ENCODE measurements around the gene ARL4C.

ARL4C gene

DNA sequence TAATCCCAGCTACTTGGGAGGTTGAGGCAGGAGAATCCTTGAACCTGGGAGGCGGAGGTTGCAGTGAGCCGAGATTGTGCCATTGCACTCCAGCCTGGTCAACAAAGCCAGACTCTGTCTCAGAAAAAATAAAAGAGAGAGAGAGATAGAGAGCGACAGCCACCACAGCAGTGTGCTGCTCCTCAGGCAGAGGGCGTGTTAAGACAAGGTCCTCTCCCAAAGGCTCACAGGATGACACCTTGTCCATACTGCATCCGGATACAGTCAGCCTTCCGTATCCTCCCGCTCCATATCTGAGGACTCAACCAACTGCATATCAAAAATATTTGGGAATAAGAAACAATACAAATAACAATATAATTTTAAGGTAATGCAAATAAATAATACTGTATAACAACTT, 20.1 kb downstream of the ARL4C start:
- no peak overlapping the region for H3K4me2 ChIP-seq (ENCODE audit: low read length)
- H2BK120ac ChIP-seq (ENCODE audit: low read depth, low read length) = no peak overlapping the region
- no peak overlapping the region for H3K27ac ChIP-seq (ENCODE audit: low read depth, low read length)
- no peak overlapping the region for H3K18ac ChIP-seq (ENCODE audit: low read length)
- no peaks in the 10 kb centered on the region for H3K36me3 ChIP-seq (ENCODE audit: control insufficient read depth, insufficient read depth, low read length)
- H2BK15ac ChIP-seq (replicated peaks; ENCODE audit: low read depth) = no peak overlapping the region
- no peaks in the 10 kb centered on the region for H3K79me1 ChIP-seq (ENCODE audit: low read length)
- H3K56ac ChIP-seq (ENCODE audit: low read length) = no peak overlapping the region
- no peak for DNase-seq
- no peaks in the 10 kb centered on the region for H3K27me3 ChIP-seq (ENCODE audit: insufficient read depth, low read length, poor library complexity)
- no peaks in the 10 kb centered on the region for H3K79me2 ChIP-seq (ENCODE audit: control insufficient read depth, insufficient read depth, low read length)
- no peak overlapping the region for H2BK5ac ChIP-seq (ENCODE audit: low read length)
- H3K23ac ChIP-seq (ENCODE audit: low read length) = no peak overlapping the region
- H3K4me3 ChIP-seq (ENCODE audit: low read length) = no peak overlapping the region
- H3K4me1 ChIP-seq (ENCODE audit: control insufficient read depth, low read depth, low read length) = no peaks in the 10 kb centered on the region
- WGBS (ENCODE audit: extremely low coverage, insufficient coverage, low lambda C conversion rate) = no CpG with 5 or more reads among the region's 7 CpGs
- no peak overlapping the region for H3K4ac ChIP-seq (ENCODE audit: low read depth, low read length)
- no peak overlapping the region for H3K9ac ChIP-seq (ENCODE audit: low read length)
- H4K5ac ChIP-seq (ENCODE audit: low read length) = no peak overlapping the region
- no peak overlapping the region for H2AK5ac ChIP-seq (ENCODE audit: low read length)
- H4K8ac ChIP-seq (ENCODE audit: low read depth, low read length) = no peak overlapping the region

DNA sequence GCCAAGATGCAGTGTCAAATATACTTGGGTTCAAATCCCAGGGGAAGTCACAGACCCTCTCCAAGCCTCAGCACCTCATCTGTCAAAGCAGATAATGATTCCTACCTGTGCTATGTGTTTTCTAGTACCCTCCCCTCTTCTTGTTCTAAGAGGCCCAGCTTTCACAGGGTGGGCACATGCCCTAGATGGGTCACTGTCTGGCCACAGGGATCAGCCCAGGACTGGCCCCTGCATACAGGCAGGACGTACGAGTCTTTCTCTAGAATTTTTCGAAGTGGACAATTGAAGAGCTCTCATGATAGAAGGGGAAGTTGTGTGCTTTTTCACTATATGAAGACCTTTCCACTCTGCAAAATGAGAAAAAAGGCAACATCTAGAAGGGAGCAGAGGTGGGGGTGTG, 22.2 kb downstream of the ARL4C start:
- Histone ChIP-seq H2BK15ac (replicated peaks; ENCODE audit: low read depth) (no peak overlapping the region), H3K23ac (ENCODE audit: low read length) (no peak overlapping the region), H3K27ac (ENCODE audit: low read depth, low read length) (no peak overlapping the region), H4K8ac (ENCODE audit: low read depth, low read length) (no peak overlapping the region), H4K5ac (ENCODE audit: low read length) (no peak overlapping the region), H3K18ac (ENCODE audit: low read length) (no peak overlapping the region), H2BK5ac (ENCODE audit: low read length) (no peak overlapping the region), H3K56ac (ENCODE audit: low read length) (no peak overlapping the region), H2BK120ac (ENCODE audit: low read depth, low read length) (no peak overlapping the region), H3K27me3 (ENCODE audit: insufficient read depth, low read length, poor library complexity) (no peaks in the 10 kb centered on the region), H3K79me2 (ENCODE audit: control insufficient read depth, insufficient read depth, low read length) (no peaks in the 10 kb centered on the region), H3K79me1 (ENCODE audit: low read length) (no peaks in the 10 kb centered on the region), H3K4me1 (ENCODE audit: control insufficient read depth, low read depth, low read length) (no peaks in the 10 kb centered on the region), H2AK5ac (ENCODE audit: low read length) (no peak overlapping the region), H3K36me3 (ENCODE audit: control insufficient read depth, insufficient read depth, low read length) (no peaks in the 10 kb centered on the region), H3K4me3 (ENCODE audit: low read length) (no peak overlapping the region), H3K4ac (ENCODE audit: low read depth, low read length) (no peak overlapping the region), H3K9ac (ENCODE audit: low read length) (no peak overlapping the region), H3K4me2 (ENCODE audit: low read length) (no peak overlapping the region)
- DNase-seq = no peak
- no CpG with 5 or more reads among the region's 3 CpGs for WGBS (ENCODE audit: extremely low coverage, insufficient coverage, low lambda C conversion rate)

DNA sequence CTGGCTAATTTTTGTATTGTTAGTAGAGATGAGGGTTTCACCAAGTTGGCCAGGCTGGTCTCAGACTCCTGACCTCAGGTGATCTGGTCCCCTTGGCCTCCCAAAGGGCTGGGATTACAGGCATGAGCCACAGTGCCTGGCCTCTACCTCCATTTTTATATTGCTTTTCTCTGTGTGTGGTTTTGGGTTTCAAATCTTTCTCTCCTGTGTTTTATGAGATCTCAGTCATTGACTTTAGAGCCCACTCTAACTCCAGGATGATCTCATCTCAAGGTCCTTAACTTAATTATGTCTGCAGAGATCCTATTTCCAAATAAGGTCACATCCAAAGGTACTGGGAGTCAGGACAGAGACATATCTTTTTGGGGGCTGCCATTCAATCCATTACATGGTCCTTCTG, 24.7 kb downstream of the ARL4C start:
- Histone ChIP-seq H4K5ac (ENCODE audit: low read length) (no peak overlapping the region), H3K9ac (ENCODE audit: low read length) (no peak overlapping the region), H4K8ac (ENCODE audit: low read depth, low read length) (no peak overlapping the region), H2BK5ac (ENCODE audit: low read length) (no peak overlapping the region), H3K36me3 (ENCODE audit: control insufficient read depth, insufficient read depth, low read length) (no peaks in the 10 kb centered on the region), H3K4me3 (ENCODE audit: low read length) (no peak overlapping the region), H3K18ac (ENCODE audit: low read length) (no peak overlapping the region), H3K27me3 (ENCODE audit: insufficient read depth, low read length, poor library complexity) (no peaks in the 10 kb centered on the region), H3K79me1 (ENCODE audit: low read length) (no peaks in the 10 kb centered on the region), H2AK5ac (ENCODE audit: low read length) (no peak overlapping the region), H3K27ac (ENCODE audit: low read depth, low read length) (no peak overlapping the region), H3K4me1 (ENCODE audit: control insufficient read depth, low read depth, low read length) (no peaks in the 10 kb centered on the region), H2BK15ac (replicated peaks; ENCODE audit: low read depth) (no peak overlapping the region), H3K4ac (ENCODE audit: low read depth, low read length) (no peak overlapping the region), H3K23ac (ENCODE audit: low read length) (no peak overlapping the region), H3K79me2 (ENCODE audit: control insufficient read depth, insufficient read depth, low read length) (no peaks in the 10 kb centered on the region), H2BK120ac (ENCODE audit: low read depth, low read length) (no peak overlapping the region), H3K4me2 (ENCODE audit: low read length) (no peak overlapping the region), H3K56ac (ENCODE audit: low read length) (no peak overlapping the region)
- DNase-seq = no peak

DNA sequence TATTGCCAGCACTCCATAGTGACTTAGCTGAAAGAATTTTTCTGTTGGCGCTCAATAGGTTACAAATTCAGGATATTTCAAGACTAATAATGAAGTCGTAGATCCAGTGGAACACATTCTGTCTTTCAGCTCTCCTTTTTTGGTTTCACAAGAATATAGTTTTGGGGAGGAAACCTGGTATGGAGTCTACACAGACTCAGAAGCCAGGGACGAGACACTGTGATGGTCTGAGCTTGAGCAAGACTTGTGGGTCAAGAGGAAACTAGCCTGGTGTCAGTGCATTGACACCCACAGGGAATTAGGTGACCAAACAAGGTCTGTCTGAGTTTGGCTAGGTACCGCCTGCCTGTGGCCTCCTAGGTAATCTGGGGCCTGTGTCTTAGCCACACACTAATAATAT, 26.9 kb downstream of the ARL4C start:
- Histone ChIP-seq H2AK5ac (ENCODE audit: low read length) (no peak overlapping the region), H4K5ac (ENCODE audit: low read length) (no peak overlapping the region), H3K9ac (ENCODE audit: low read length) (no peak overlapping the region), H4K8ac (ENCODE audit: low read depth, low read length) (no peak overlapping the region), H3K4me2 (ENCODE audit: low read length) (no peak overlapping the region), H3K27me3 (ENCODE audit: insufficient read depth, low read length, poor library complexity) (no peaks in the 10 kb centered on the region), H3K18ac (ENCODE audit: low read length) (no peak overlapping the region), H3K36me3 (ENCODE audit: control insufficient read depth, insufficient read depth, low read length) (no peaks in the 10 kb centered on the region), H3K56ac (ENCODE audit: low read length) (no peak overlapping the region), H3K4me1 (ENCODE audit: control insufficient read depth, low read depth, low read length) (no peaks in the 10 kb centered on the region), H3K4ac (ENCODE audit: low read depth, low read length) (no peak overlapping the region), H3K23ac (ENCODE audit: low read length) (no peak overlapping the region), H3K79me1 (ENCODE audit: low read length) (no peaks in the 10 kb centered on the region), H2BK120ac (ENCODE audit: low read depth, low read length) (no peak overlapping the region), H3K4me3 (ENCODE audit: low read length) (no peak overlapping the region), H3K27ac (ENCODE audit: low read depth, low read length) (no peak overlapping the region), H3K79me2 (ENCODE audit: control insufficient read depth, insufficient read depth, low read length) (no peaks in the 10 kb centered on the region), H2BK15ac (replicated peaks; ENCODE audit: low read depth) (no peak overlapping the region), H2BK5ac (ENCODE audit: low read length) (no peak overlapping the region)
- WGBS (ENCODE audit: extremely low coverage, insufficient coverage, low lambda C conversion rate) = no CpG with 5 or more reads among the region's 4 CpGs
- no peak for DNase-seq

DNA sequence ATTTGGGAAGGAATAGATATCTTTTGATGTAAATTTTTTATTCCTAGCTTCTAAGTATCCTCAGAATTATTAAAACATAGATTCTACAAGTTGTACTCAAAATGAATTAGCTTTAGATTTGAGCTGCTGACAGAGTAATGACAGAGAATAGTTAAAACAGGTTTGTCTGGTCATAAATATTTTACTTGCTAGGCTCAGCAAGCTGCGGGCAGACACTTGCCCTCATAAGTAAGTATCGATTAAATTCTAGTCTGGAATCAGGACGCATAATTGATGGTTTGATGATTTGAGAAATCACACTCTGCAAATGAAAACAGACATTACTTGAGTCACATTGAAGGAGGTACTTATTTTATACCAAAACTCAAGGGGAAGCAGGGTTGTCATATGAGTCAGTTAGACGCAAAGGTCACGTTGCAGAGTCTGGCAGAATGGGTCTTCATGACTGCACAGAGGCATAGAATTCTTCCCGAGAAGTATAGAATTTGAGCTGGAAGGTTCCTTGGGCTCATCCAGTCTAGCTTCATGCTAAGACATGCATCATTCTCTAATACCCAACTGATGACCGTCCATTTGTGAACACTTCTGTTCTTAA, 27.5 kb downstream of the ARL4C start:
- H3K4me2 ChIP-seq (ENCODE audit: low read length) = no peak overlapping the region
- no peak for DNase-seq
- H2BK5ac ChIP-seq (ENCODE audit: low read length) = no peak overlapping the region
- no peaks in the 10 kb centered on the region for H3K79me1 ChIP-seq (ENCODE audit: low read length)
- H3K4me1 ChIP-seq (ENCODE audit: control insufficient read depth, low read depth, low read length) = no peaks in the 10 kb centered on the region
- no peak overlapping the region for H3K56ac ChIP-seq (ENCODE audit: low read length)
- H3K18ac ChIP-seq (ENCODE audit: low read length) = no peak overlapping the region
- H3K27ac ChIP-seq (ENCODE audit: low read depth, low read length) = no peak overlapping the region
- no peak overlapping the region for H3K9ac ChIP-seq (ENCODE audit: low read length)
- no peak overlapping the region for H3K23ac ChIP-seq (ENCODE audit: low read length)
- WGBS (ENCODE audit: extremely low coverage, insufficient coverage, low lambda C conversion rate) = no CpG with 5 or more reads among the region's 7 CpGs
- H4K8ac ChIP-seq (ENCODE audit: low read depth, low read length) = no peak overlapping the region
- no peak overlapping the region for H2BK120ac ChIP-seq (ENCODE audit: low read depth, low read length)
- no peak overlapping the region for H2AK5ac ChIP-seq (ENCODE audit: low read length)
- H3K27me3 ChIP-seq (ENCODE audit: insufficient read depth, low read length, poor library complexity) = no peaks in the 10 kb centered on the region
- H3K4me3 ChIP-seq (ENCODE audit: low read length) = no peak overlapping the region
- no peaks in the 10 kb centered on the region for H3K79me2 ChIP-seq (ENCODE audit: control insufficient read depth, insufficient read depth, low read length)
- no peak overlapping the region for H2BK15ac ChIP-seq (replicated peaks; ENCODE audit: low read depth)
- H3K36me3 ChIP-seq (ENCODE audit: control insufficient read depth, insufficient read depth, low read length) = no peaks in the 10 kb centered on the region
- H3K4ac ChIP-seq (ENCODE audit: low read depth, low read length) = no peak overlapping the region
- no peak overlapping the region for H4K5ac ChIP-seq (ENCODE audit: low read length)

DNA sequence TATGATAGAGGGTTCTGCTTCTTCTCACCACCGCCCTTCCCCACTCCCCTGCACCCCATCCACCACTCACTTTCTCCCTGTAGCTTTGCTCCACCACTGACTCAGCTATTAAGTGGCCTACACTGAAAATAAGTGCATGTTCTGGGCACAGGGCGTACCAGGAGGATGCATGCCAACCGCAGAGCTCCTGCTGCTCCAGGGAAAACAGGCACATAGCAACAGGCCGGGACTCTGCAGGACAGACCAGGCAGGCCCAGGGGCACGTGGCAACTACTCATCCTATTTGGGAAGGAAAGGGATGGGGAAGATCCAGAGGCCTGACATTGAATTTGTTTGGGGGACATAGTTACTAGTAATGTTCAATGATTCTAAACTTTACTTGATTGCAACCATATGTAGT, 28.4 kb downstream of the ARL4C start:
- no peaks in the 10 kb centered on the region for H3K79me1 ChIP-seq (ENCODE audit: low read length)
- H3K9ac ChIP-seq (ENCODE audit: low read length) = no peak overlapping the region
- H3K4me3 ChIP-seq (ENCODE audit: low read length) = no peak overlapping the region
- no peaks in the 10 kb centered on the region for H3K79me2 ChIP-seq (ENCODE audit: control insufficient read depth, insufficient read depth, low read length)
- H3K56ac ChIP-seq (ENCODE audit: low read length) = no peak overlapping the region
- no peak overlapping the region for H3K4me2 ChIP-seq (ENCODE audit: low read length)
- no peaks in the 10 kb centered on the region for H3K36me3 ChIP-seq (ENCODE audit: control insufficient read depth, insufficient read depth, low read length)
- no peak overlapping the region for H2BK5ac ChIP-seq (ENCODE audit: low read length)
- H3K27me3 ChIP-seq (ENCODE audit: insufficient read depth, low read length, poor library complexity) = no peaks in the 10 kb centered on the region
- H3K27ac ChIP-seq (ENCODE audit: low read depth, low read length) = no peak overlapping the region
- no peaks in the 10 kb centered on the region for H3K4me1 ChIP-seq (ENCODE audit: control insufficient read depth, low read depth, low read length)
- no peak for DNase-seq
- no CpG with 5 or more reads among the region's 5 CpGs for WGBS (ENCODE audit: extremely low coverage, insufficient coverage, low lambda C conversion rate)
- no peak overlapping the region for H3K23ac ChIP-seq (ENCODE audit: low read length)
- no peak overlapping the region for H2BK120ac ChIP-seq (ENCODE audit: low read depth, low read length)
- H2BK15ac ChIP-seq (replicated peaks; ENCODE audit: low read depth) = no peak overlapping the region
- no peak overlapping the region for H3K18ac ChIP-seq (ENCODE audit: low read length)
- H3K4ac ChIP-seq (ENCODE audit: low read depth, low read length) = no peak overlapping the region
- no peak overlapping the region for H4K8ac ChIP-seq (ENCODE audit: low read depth, low read length)
- no peak overlapping the region for H4K5ac ChIP-seq (ENCODE audit: low read length)
- no peak overlapping the region for H2AK5ac ChIP-seq (ENCODE audit: low read length)

Measured in mesendoderm (in vitro differentiated cells).